H1 (cell line): ENCODE results near the gene OR2Y1. TPM values are rescaled to one million over a fixed set of nuclear protein-coding genes. Genes with fewer than 3 reads are reported as not detected.
A peak's percentile ranks its signal among the peaks of the same experiment; 100 is the strongest.
"Not testable (repeated sequence)": the region's sequence is repeated elsewhere in the genome, so short reads cannot be mapped to it uniquely, and the experiment has no call there.

Experiments
- CTCF ChIA-PET: fragments of 300-600 bp; sonication (Branson Sonifier 250); formaldehyde crosslinking; loops from one replicate; lab custom pipeline; 2021; ENCODE audit not compliant: partially characterized antibody; lab: Charles Lee
- POLR2A ChIA-PET: fragments of 300-600 bp; sonication (Branson Sonifier 250); formaldehyde crosslinking; loops from one replicate; lab custom pipeline; 2021; ENCODE audit warnings: inconsistent platforms; ENCODE audit not compliant: partially characterized antibody; lab: Charles Lee
- DNase-seq, 2 experiments: peaks; one replicate each; pipeline versions ENCODE4 v3.0.0 to v3.0.0-alpha.2; 2010 to 2022; ENCODE audit warnings: low spot score in 2 of 2, low read depth in 1 of 2, mixed read lengths in 1 of 2
- FAIRE-seq: peaks from 2 replicates; lab custom pipeline; 2011; peaks lifted over from hg19 to GRCh38; lab: Jason Lieb, UNC
- H2AFZ ChIP-seq: 2 replicates; pipeline ENCODE4 v1.8.1; 2012; ENCODE audit warnings: low read length, inconsistent platforms
- H2AK5ac ChIP-seq: 2 replicates; pipeline ENCODE4 v1.6.1; 2013; ENCODE audit warnings: low read depth, low read length
- H2BK120ac ChIP-seq: replicated peaks from 2 replicates; pipeline ENCODE3; 2013; ENCODE audit warnings: low read depth, low read length, inconsistent platforms
- H2BK12ac ChIP-seq: 2 replicates; pipeline ENCODE4 v1.6.1; 2013; ENCODE audit warnings: low read depth, low read length
- H2BK15ac ChIP-seq: 2 replicates; pipeline ENCODE4 v1.6.1; 2013; ENCODE audit warnings: low read length
- H2BK20ac ChIP-seq: 2 replicates; pipeline ENCODE4 v1.6.1; 2013; ENCODE audit warnings: low read length
- H2BK5ac ChIP-seq: 2 replicates; pipeline ENCODE4 v1.6.1; 2013; ENCODE audit warnings: low read depth, low read length
- H3K14ac ChIP-seq: 2 replicates; pipeline ENCODE4 v1.6.1; 2013; ENCODE audit warnings: inconsistent platforms; ENCODE audit not compliant: insufficient read length
- H3K18ac ChIP-seq: 2 replicates; pipeline ENCODE4 v1.6.1; 2013; ENCODE audit warnings: low read length; ENCODE audit errors: extremely low read depth
- H3K23ac ChIP-seq: 2 replicates; pipeline ENCODE4 v1.6.1; 2013; ENCODE audit warnings: inconsistent platforms; ENCODE audit not compliant: insufficient read length
- H3K23me2 ChIP-seq: 2 replicates; pipeline ENCODE4 v1.6.1; 2013; ENCODE audit warnings: low read depth, low read length
- H3K27ac ChIP-seq: 2 replicates; pipeline ENCODE4 v1.6.1; 2011; ENCODE audit warnings: low read depth, low read length, inconsistent platforms
- H3K27me3 ChIP-seq, 4 experiments: replicated peaks in 1 of 4; 1 replicate in 1 of 4; 2 replicates in 3 of 4; pipeline versions ENCODE4 v1.6.1 to v1.8.1; 2011 to 2013; ENCODE audit warnings: low read length in 3 of 4, mild to moderate bottlenecking in 3 of 4, inconsistent platforms in 2 of 4, mixed read lengths in 2 of 4, moderate library complexity in 1 of 4; ENCODE audit not compliant: control insufficient read depth in 3 of 4, insufficient read depth in 3 of 4; ENCODE audit errors: extremely low read depth in 1 of 4
- H3K36me3 ChIP-seq, 4 experiments: 2 replicates each; pipeline versions ENCODE4 v1.6.1 to v1.8.1; 2011 to 2013; ENCODE audit warnings: mild to moderate bottlenecking in 4 of 4, low read length in 3 of 4, moderate library complexity in 2 of 4, control low read depth in 1 of 4, inconsistent platforms in 1 of 4; ENCODE audit not compliant: insufficient read depth in 4 of 4, control insufficient read depth in 2 of 4
- H3K4ac ChIP-seq: replicated peaks from 2 replicates; pipeline ENCODE3; 2013; ENCODE audit warnings: low read length, low read depth, mixed read lengths, inconsistent platforms; ENCODE audit not compliant: insufficient read length
- H3K4me1 ChIP-seq, 4 experiments: replicated peaks in 1 of 4; 1 replicate in 1 of 4; 2 replicates in 3 of 4; pipeline versions ENCODE4 v1.6.1 to v1.8.1; 2011 to 2013; ENCODE audit warnings: low read length in 3 of 4, inconsistent platforms in 2 of 4, mixed read lengths in 1 of 4; ENCODE audit not compliant: insufficient read depth in 4 of 4, control insufficient read depth in 3 of 4
- H3K4me2 ChIP-seq, 2 experiments: 2 replicates each; pipeline versions ENCODE4 v1.6.1 to v1.8.1; 2011 to 2013; ENCODE audit warnings: low read depth in 2 of 2, low read length in 2 of 2, control low read depth in 1 of 2, inconsistent platforms in 1 of 2, mild to moderate bottlenecking in 1 of 2; ENCODE audit not compliant: insufficient read depth in 1 of 2
- H3K4me3 ChIP-seq, 4 experiments: fragments of 200-600, 300-600 bp in 1 of 4; sonication (generic), shearing (Covaris generic), sonication (Bioruptor Twin) in 1 of 4; 2 replicates each; pipeline versions ENCODE4 v1.5.1 to v1.8.1; 2011 to 2016; ENCODE audit warnings: low read length in 4 of 4, low read depth in 3 of 4, control low read depth in 2 of 4, inconsistent platforms in 2 of 4, mild to moderate bottlenecking in 2 of 4, mixed read lengths in 1 of 4, moderate library complexity in 1 of 4; ENCODE audit not compliant: insufficient read depth in 2 of 4; ENCODE audit errors: extremely low read depth in 1 of 4
- H3K56ac ChIP-seq: replicated peaks from 2 replicates; pipeline ENCODE3; 2013; ENCODE audit warnings: low read depth, mild to moderate bottlenecking, mixed read lengths, low read length, inconsistent platforms; ENCODE audit not compliant: insufficient read length
- H3K79me1 ChIP-seq: 2 replicates; pipeline ENCODE4 v1.6.1; 2013; ENCODE audit warnings: low read depth, low read length, control low read depth
- H3K79me2 ChIP-seq, 2 experiments: 2 replicates each; pipeline versions ENCODE4 v1.6.1 to v1.8.1; 2012 to 2013; ENCODE audit warnings: low read length in 2 of 2, mild to moderate bottlenecking in 2 of 2, inconsistent platforms in 1 of 2; ENCODE audit not compliant: insufficient read depth in 2 of 2, control insufficient read depth in 1 of 2
- H3K9ac ChIP-seq, 4 experiments: replicated peaks in 1 of 4; 1 replicate in 1 of 4; 2 replicates in 3 of 4; pipeline versions ENCODE4 v1.6.1 to v1.8.1; 2011 to 2013; ENCODE audit warnings: low read depth in 3 of 4, low read length in 3 of 4, control low read depth in 2 of 4, mild to moderate bottlenecking in 2 of 4, moderate library complexity in 2 of 4, inconsistent platforms in 1 of 4; ENCODE audit errors: extremely low read depth in 1 of 4
- H3K9me3 ChIP-seq, 2 experiments: 2 replicates each; pipeline versions ENCODE4 v1.6.1 to v1.8.1; 2012 to 2013; ENCODE audit warnings: mild to moderate bottlenecking in 2 of 2, moderate library complexity in 2 of 2, control low read depth in 1 of 2, inconsistent platforms in 1 of 2, low read depth in 1 of 2, low read length in 1 of 2, mixed read lengths in 1 of 2; ENCODE audit not compliant: insufficient read depth in 2 of 2
- H4K20me1 ChIP-seq, 2 experiments: replicated peaks in 1 of 2; 2 replicates each; pipeline versions ENCODE3 to v1.8.1; 2011 to 2013; ENCODE audit warnings: inconsistent platforms in 2 of 2, low read length in 2 of 2, mild to moderate bottlenecking in 1 of 2; ENCODE audit not compliant: insufficient read depth in 2 of 2, control insufficient read depth in 1 of 2
- H4K5ac ChIP-seq: 2 replicates; pipeline ENCODE4 v1.6.1; 2013; ENCODE audit warnings: low read length, low read depth, mixed read lengths, inconsistent platforms; ENCODE audit not compliant: insufficient read length
- H4K8ac ChIP-seq: 2 replicates; pipeline ENCODE4 v1.8.0; 2013; ENCODE audit warnings: mild to moderate bottlenecking, moderate library complexity, low read length, inconsistent platforms; ENCODE audit not compliant: insufficient read depth; ENCODE audit errors: extremely low read depth
- H4K91ac ChIP-seq: replicated peaks from 2 replicates; pipeline ENCODE3; 2013; ENCODE audit warnings: low read length, mixed read lengths, inconsistent platforms; ENCODE audit not compliant: insufficient read length
- EP300 ChIP-seq, 2 experiments: IDR thresholded peaks; 1 replicate in 1 of 2; 2 replicates in 1 of 2; pipeline ENCODE4 v1.6.1; 2011 to 2012; ENCODE audit warnings: low read depth in 2 of 2, low read length in 2 of 2, mild to moderate bottlenecking in 2 of 2, borderline replicate concordance in 1 of 2, inconsistent platforms in 1 of 2, moderate library complexity in 1 of 2
- WGBS, 2 experiments: shearing (Covaris generic) in 1 of 2; methylation state at CpG; one replicate each; pipeline versions ENCODE4 v1.1.6 to v1.1.7; 2013 to 2015; ENCODE audit warnings: low lambda C conversion rate in 2 of 2, mixed read lengths in 2 of 2, inconsistent platforms in 1 of 2, low coverage in 1 of 2, missing lambda C conversion rate in 1 of 2; ENCODE audit not compliant: insufficient replicate concordance in 2 of 2, insufficient coverage in 1 of 2, insufficient read length in 1 of 2; ENCODE audit errors: extremely low coverage in 1 of 2, missing lambda C conversion rate in 1 of 2; 5-methylcytosine and 5-hydroxymethylcytosine counted together
- polyA plus RNA-seq, 7 experiments: library from polyadenylated mRNA; depleted of rRNA in 3 of 7; stranded (reverse) in 5 of 7; unstranded in 2 of 7; fragments of >200 nt in 5 of 7; fragments of 200-250 nt in 2 of 7; gene quantifications; 1 replicate in 5 of 7; 2 replicates in 1 of 7; 4 replicates in 1 of 7; pipeline versions ENCODE4 v1.2.1 to v1.2.3, GENCODE V29; 2011 to 2013; ENCODE audit warnings: missing spikeins in 2 of 7, mixed read lengths in 2 of 7
- total RNA-seq: library from RNA; stranded (reverse); fragmentation: NEBNext Ultra II Directional; extraction: Animal tissue kit (Norgen Biotek cat#: 25700); gene quantifications from 2 replicates; pipeline ENCODE4 v1.2.1, GENCODE V29; 2021

OR2Y1 gene
- total and polyA plus RNA-seq, 2 of the 8 experiments (the other 6 are each of a cell fraction or from before 2014, with no cell fraction given), result not detected

DNA sequence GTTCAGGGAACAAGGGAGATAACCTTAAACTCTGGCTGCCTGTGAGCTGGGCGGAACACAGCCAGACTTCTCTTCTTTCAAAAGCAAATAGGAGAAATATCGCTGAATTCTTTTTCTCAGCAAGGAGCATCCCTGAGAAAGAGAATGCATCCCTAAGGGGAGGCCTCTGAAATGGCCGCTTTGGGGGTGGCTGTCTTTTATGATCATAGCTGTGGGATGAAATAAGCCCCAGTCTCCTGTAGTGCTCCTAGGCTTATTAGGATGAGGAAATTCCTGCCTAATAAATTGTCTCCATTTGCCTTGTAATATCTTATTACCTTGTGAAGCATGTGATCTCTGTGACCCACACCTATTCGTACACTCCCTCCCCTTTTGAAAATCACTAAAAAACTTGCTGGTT lies 39.4 kb downstream of the OR2Y1 start:
- H3K4me1 ChIP-seq, H2AK5ac ChIP-seq, H3K9me3 ChIP-seq, H3K9ac ChIP-seq, H3K18ac ChIP-seq, H3K23ac ChIP-seq, H3K79me2 ChIP-seq, H2BK20ac ChIP-seq, H2BK12ac ChIP-seq, FAIRE-seq, H3K36me3 ChIP-seq, H4K20me1 ChIP-seq, H3K27ac ChIP-seq, POLR2A ChIA-PET, H2AFZ ChIP-seq, H3K56ac ChIP-seq, H4K8ac ChIP-seq, H2BK5ac ChIP-seq, H2BK120ac ChIP-seq, H3K4me2 ChIP-seq, H4K91ac ChIP-seq, H3K4me3 ChIP-seq: not testable (repeated sequence)
- CTCF ChIA-PET, result interaction anchor here (1.0 to 1.1 kb wide), 2 partner anchors 11 to 468 kb away, joined by 3 read pairs; no protein-coding TSS in a partner anchor
- WGBS, 2 experiments, result 80% methylated on average over 4 of the region's 4 CpGs; no CpG with 5 or more reads in 1 of the 2 experiments
- TF ChIP-seq EP300 (IDR thresholded peaks at IDR 0.05; ENCODE audit: borderline replicate concordance in 1 of 2, low read depth in 2 of 2, low read length in 2 of 2), result peak in 1 of 2 experiments; percentile 62; a peak in 1 of 3 replicates
- TF ChIP-seq, all 59 proteins: peak for 1; not testable (repeated sequence) for 58
- not testable (repeated sequence) for H3K27me3 ChIP-seq, H4K5ac ChIP-seq, H3K23me2 ChIP-seq, DNase-seq, H3K4ac ChIP-seq, H3K79me1 ChIP-seq, H3K14ac ChIP-seq, H2BK15ac ChIP-seq
